GM12878 (cell line): Measurements from ENCODE around the gene MTCL3.

Experiments used
- ATAC-seq: fragments of 200-7000 bp; cut with Tn5 transposase; 3 replicates; pipeline ENCODE4 v1.9.1; 2020; ENCODE audit warnings: mild to moderate bottlenecking, moderate library complexity
- BruUV-seq: library from RNA; stranded (reverse); fragments of 400-500 nt; replicated peaks from 2 replicates; lab custom pipeline; 2021; lab: Mats Ljungman, UMichigan
- CTCF ChIA-PET: fragments of 300-600 bp; sonication (Branson Sonifier 250); formaldehyde crosslinking; extraction: SDS; loops from one replicate; lab custom pipeline; 2021; ENCODE audit warnings: inconsistent platforms; lab: Yijun Ruan, JAX
- POLR2A ChIA-PET: fragments of 350-600 bp; formaldehyde crosslinking; extraction: SDS; loops from one replicate; lab custom pipeline; 2021; ENCODE audit warnings: inconsistent platforms; lab: Charles Lee
- RAD21 ChIA-PET: fragments of 300-600 bp; sonication (Branson Sonifier 250); formaldehyde crosslinking; loops from one replicate; lab custom pipeline; 2023; ENCODE audit warnings: antibody characterized with exemption; ENCODE audit not compliant: unreplicated experiment; lab: Charles Lee
- SMC1A ChIA-PET: fragments of 300-600 bp; sonication (Branson Sonifier 250); formaldehyde crosslinking; loops from one replicate; lab custom pipeline; 2023; ENCODE audit not compliant: unreplicated experiment, uncharacterized antibody; lab: Charles Lee
- DNase-seq: peaks from one replicate; pipeline ENCODE4 v3.0.0-alpha.2; 2011; ENCODE audit warnings: low read depth, low spot score
- FAIRE-seq: peaks from 3 replicates; lab custom pipeline; 2011; peaks lifted over from hg19 to GRCh38; lab: Jason Lieb, UNC
- H2AFZ ChIP-seq: 2 replicates; pipeline ENCODE4 v1.6.0; 2011; ENCODE audit warnings: low read depth, low read length, control low read depth; ENCODE audit not compliant: control insufficient read depth
- H3K27ac ChIP-seq: 2 replicates; pipeline ENCODE4 v1.5.1; 2011; ENCODE audit warnings: control low read depth; ENCODE audit not compliant: control insufficient read depth, insufficient read depth
- H3K27me3 ChIP-seq, 2 experiments: replicated peaks in 1 of 2; 2 replicates each; pipeline versions ENCODE4 v1.6.0 to v1.6.1; 2011; ENCODE audit warnings: low read length in 1 of 2; ENCODE audit not compliant: control insufficient read depth in 2 of 2, insufficient read depth in 2 of 2
- H3K36me3 ChIP-seq, 2 experiments: 2 replicates each; pipeline ENCODE4 v1.5.1; 2011; ENCODE audit warnings: low read length in 1 of 2; ENCODE audit not compliant: control insufficient read depth in 2 of 2, insufficient read depth in 2 of 2
- H3K4me1 ChIP-seq: 2 replicates; pipeline ENCODE4 v1.6.1; 2011; ENCODE audit warnings: mild to moderate bottlenecking, low read length, moderate library complexity, mixed read lengths; ENCODE audit not compliant: control insufficient read depth, insufficient read depth
- H3K4me2 ChIP-seq: 2 replicates; pipeline ENCODE4 v1.6.0; 2011; ENCODE audit warnings: control low read depth; ENCODE audit not compliant: control insufficient read depth, insufficient read depth
- H3K4me3 ChIP-seq: fragments of 200-600 bp; sonication (generic); 2 replicates; pipeline ENCODE4 v1.5.1; 2016
- H3K79me2 ChIP-seq: 2 replicates; pipeline ENCODE4 v1.6.0; 2011; ENCODE audit warnings: low read length; ENCODE audit not compliant: control insufficient read depth, insufficient read depth
- H3K9ac ChIP-seq: 2 replicates; pipeline ENCODE4 v1.8.0; 2011; ENCODE audit warnings: low read length, control low read depth, mixed read lengths; ENCODE audit not compliant: control insufficient read depth, insufficient read depth
- H3K9me3 ChIP-seq: replicated peaks from 3 replicates; pipeline ENCODE4 v1.5.1; 2011; ENCODE audit warnings: mild to moderate bottlenecking, low read length; ENCODE audit not compliant: control insufficient read depth, insufficient read depth
- H4K20me1 ChIP-seq: 2 replicates; pipeline ENCODE4 v1.6.0; 2011; ENCODE audit not compliant: control insufficient read depth, insufficient read depth
- BCL11A ChIP-seq: IDR thresholded peaks from 2 replicates; pipeline ENCODE4 v1.6.1; 2011; ENCODE audit warnings: low read depth, low read length
- CBX5 ChIP-seq: sonication (generic); IDR thresholded peaks from 2 replicates; pipeline ENCODE4 v1.6.1; 2016; ENCODE audit warnings: low read depth, moderate library complexity, mild to moderate bottlenecking, inconsistent platforms
- E2F4 ChIP-seq: IDR thresholded peaks from 2 replicates; pipeline ENCODE4 v1.6.1; 2012; ENCODE audit warnings: low read depth, low read length, improper control_type of control experiment
- EP300 ChIP-seq, 2 experiments: fragments of 150-350 bp in 1 of 2; IDR thresholded peaks; 2 replicates each; pipeline ENCODE4 v1.6.1; 2011 to 2012; ENCODE audit warnings: low read depth in 2 of 2, low read length in 2 of 2, borderline replicate concordance in 1 of 2, improper control_type of control experiment in 1 of 2, inconsistent platforms in 1 of 2; ENCODE audit not compliant: control insufficient read depth in 1 of 2
- ETV6 ChIP-seq, 2 experiments: fragments of 450-650 bp in 1 of 2; IDR thresholded peaks in 1 of 2; conservative IDR thresholded peaks in 1 of 2; 2 replicates each; pipeline ENCODE4 v1.6.1; 2014; ENCODE audit warnings: antibody characterized with exemption in 1 of 2, borderline replicate concordance in 1 of 2, low read depth in 1 of 2, mild to moderate bottlenecking in 1 of 2, moderate library complexity in 1 of 2
- IKZF2 ChIP-seq, 2 experiments: fragments of 450-650 bp; IDR thresholded peaks; 2 replicates each; pipeline ENCODE4 v1.6.1; 2017; ENCODE audit warnings: mild to moderate bottlenecking in 2 of 2, moderate library complexity in 2 of 2
- PML ChIP-seq: IDR thresholded peaks from 2 replicates; pipeline ENCODE4 v1.6.1; 2012; ENCODE audit warnings: low read length, inconsistent platforms
- TBL1XR1 ChIP-seq: IDR thresholded peaks from 2 replicates; pipeline ENCODE4 v1.6.1; 2012; ENCODE audit warnings: low read depth, low read length, improper control_type of control experiment
- in situ Hi-C: fragments of 300-500 bp; cut with MboI; formaldehyde crosslinking; loops from 9 replicates; pipeline ENCODE4 v1.14.3; 2018; ENCODE audit warnings: mixed read lengths
- intact Hi-C: fragments of 100-400 bp; cut with micrococcal nuclease; formaldehyde crosslinking; loops from one replicate; pipeline ENCODE4 v1.14.2; 2022; ENCODE audit not compliant: unreplicated experiment
- TF ChIP-seq, protein P1 (sequence below): IDR thresholded peaks from 2 replicates; pipeline ENCODE4 v1.6.1; 2011; ENCODE audit warnings: borderline replicate concordance, low read depth, mild to moderate bottlenecking, moderate library complexity, mixed read lengths, low read length; ENCODE audit not compliant: insufficient read depth; ENCODE audit errors: extremely low read length
- TF ChIP-seq, protein P2 (sequence below): fragments of 450-650 bp; IDR thresholded peaks from 2 replicates; pipeline ENCODE4 v1.6.1; 2014; ENCODE audit warnings: mild to moderate bottlenecking

MTCL3 gene

GRCh38 chr6:127566119-127566518, 47.0 kb upstream of the MTCL3 start:
- ChIA-PET SMC1A (interaction anchor here (1.0 kb wide), 2 partner anchors 9 to 49 kb away, joined by 3 read pairs; no protein-coding TSS in a partner anchor), CTCF (interaction anchor here (1.8 to 1.9 kb wide), 2 partner anchors 11 to 50 kb away, joined by 4 read pairs; no protein-coding TSS in a partner anchor), RAD21 (no interaction called here), POLR2A (no interaction called here)
- Histone ChIP-seq H3K9me3 (no peaks in the 10 kb centered on the region; the same call in 2 of the 3 replicates), H4K20me1 (no peaks in the 10 kb centered on the region), H3K4me3 (no peak overlapping the region), H3K4me1 (no peaks in the 10 kb centered on the region), H3K9ac (no peak overlapping the region), H3K27me3 (no peaks in the 10 kb centered on the region), H2AFZ (no peak overlapping the region), H3K36me3 (no peaks in the 10 kb centered on the region), H3K27ac (no peak overlapping the region), H3K79me2 (no peaks in the 10 kb centered on the region), H3K4me2 (no peak overlapping the region)
- intact Hi-C loops, result no loop called here
- no peak for TF ChIP-seq EP300 (IDR thresholded peaks at IDR 0.05; ENCODE audit: borderline replicate concordance in 1 of 2, control insufficient read depth in 1 of 2, low read depth in 2 of 2, low read length in 2 of 2)
- TF ChIP-seq, protein P1, sequence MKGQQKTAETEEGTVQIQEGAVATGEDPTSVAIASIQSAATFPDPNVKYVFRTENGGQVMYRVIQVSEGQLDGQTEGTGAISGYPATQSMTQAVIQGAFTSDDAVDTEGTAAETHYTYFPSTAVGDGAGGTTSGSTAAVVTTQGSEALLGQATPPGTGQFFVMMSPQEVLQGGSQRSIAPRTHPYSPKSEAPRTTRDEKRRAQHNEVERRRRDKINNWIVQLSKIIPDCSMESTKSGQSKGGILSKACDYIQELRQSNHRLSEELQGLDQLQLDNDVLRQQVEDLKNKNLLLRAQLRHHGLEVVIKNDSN, result no peak
- no peak for TF ChIP-seq IKZF2 (IDR thresholded peaks at IDR 0.05)
- no peak for TF ChIP-seq CBX5
- TF ChIP-seq ETV6 (conservative IDR thresholded peaks at IDR 0.05 in 1 of 2, IDR thresholded peaks at IDR 0.05 in 1 of 2; ENCODE audit: borderline replicate concordance in 1 of 2, low read depth in 1 of 2), result no peak
- TF ChIP-seq, protein P2, sequence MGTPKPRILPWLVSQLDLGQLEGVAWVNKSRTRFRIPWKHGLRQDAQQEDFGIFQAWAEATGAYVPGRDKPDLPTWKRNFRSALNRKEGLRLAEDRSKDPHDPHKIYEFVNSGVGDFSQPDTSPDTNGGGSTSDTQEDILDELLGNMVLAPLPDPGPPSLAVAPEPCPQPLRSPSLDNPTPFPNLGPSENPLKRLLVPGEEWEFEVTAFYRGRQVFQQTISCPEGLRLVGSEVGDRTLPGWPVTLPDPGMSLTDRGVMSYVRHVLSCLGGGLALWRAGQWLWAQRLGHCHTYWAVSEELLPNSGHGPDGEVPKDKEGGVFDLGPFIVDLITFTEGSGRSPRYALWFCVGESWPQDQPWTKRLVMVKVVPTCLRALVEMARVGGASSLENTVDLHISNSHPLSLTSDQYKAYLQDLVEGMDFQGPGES, result no peak
- TF ChIP-seq TBL1XR1, result no peak
- no peak for TF ChIP-seq BCL11A
- TF ChIP-seq PML, result no peak
- TF ChIP-seq E2F4, result no peak
- ATAC-seq (no peak), FAIRE-seq (no peak), DNase-seq (no peak)
- in situ Hi-C loops, result no loop called here
- no TSS peak for BruUV-seq
